ENCODE results near the gene FBXL16.
"Not testable (repeated sequence)": the region's sequence is repeated elsewhere in the genome, so short reads cannot be mapped to it uniquely, and the experiment has no call there.

FBXL16 gene

DNA sequence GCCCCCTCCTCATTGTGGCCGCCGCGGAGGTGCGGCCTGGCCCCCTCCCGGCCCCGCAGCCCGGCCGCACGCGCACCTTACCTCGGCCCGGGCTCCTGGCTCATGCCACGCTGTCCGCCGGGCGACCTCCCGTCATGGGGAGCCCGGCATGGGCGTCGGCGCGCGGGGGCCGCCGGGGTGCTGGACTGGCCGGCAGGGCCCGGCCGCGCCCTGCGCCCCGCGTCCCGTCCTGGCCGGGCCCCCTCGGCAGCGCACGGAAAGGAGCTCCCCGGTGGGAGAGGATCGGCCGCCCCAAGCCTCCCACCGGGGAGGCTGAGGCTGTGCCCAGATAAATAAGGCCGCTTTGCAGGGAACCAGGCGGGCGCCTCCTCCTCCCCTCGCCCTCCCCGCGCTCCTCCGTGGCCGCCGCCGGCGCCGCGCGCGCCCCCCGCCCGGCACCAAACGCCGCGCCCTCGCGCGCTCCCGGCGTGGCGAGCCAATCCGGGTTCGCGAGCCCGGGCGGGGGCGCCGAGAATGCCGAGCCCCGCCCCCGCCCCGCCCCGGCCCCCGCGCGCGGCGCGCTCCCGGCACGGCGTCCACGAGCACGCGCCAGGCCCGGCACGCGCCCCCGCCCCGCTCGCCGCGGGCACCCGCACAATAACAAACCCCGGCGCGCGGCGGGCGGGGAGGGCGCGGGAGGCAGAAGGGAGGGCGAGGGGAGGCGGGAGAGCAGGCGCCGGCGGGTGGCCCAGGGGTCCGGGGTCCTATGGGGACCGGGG lies at the start of gene FBXL16:
TSS of gene FBXL16 (minus strand) at position 371 of the 758 bp plus-strand sequence. CDS start 8,396 bp downstream, outside the sequence.
- DNase-seq = no peak

DNA sequence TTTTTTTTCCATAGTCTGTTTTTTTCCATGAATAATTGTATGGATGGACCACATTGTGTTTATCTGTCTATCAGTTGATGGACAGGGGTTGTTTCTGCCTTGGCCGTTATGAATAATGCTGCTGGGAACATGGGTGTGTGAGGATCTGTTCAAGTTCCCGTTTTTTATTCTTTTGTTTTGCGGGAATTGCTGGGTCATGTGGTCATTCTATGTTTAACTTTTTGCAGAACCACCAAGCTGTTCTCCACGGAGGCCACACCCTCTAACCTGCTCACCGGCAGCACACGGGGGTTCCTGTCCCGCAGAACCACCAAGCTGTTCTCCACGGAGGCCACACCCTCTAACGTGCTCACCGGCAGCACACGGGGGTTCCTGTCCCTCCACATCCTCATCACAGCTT lies 49.1 kb upstream of the FBXL16 start:
- no peak for DNase-seq

- not testable (repeated sequence) for DNase-seq
Measured at GRCh38 chr16:754121-754607, 48.6 kb upstream of the FBXL16 start.

DNA sequence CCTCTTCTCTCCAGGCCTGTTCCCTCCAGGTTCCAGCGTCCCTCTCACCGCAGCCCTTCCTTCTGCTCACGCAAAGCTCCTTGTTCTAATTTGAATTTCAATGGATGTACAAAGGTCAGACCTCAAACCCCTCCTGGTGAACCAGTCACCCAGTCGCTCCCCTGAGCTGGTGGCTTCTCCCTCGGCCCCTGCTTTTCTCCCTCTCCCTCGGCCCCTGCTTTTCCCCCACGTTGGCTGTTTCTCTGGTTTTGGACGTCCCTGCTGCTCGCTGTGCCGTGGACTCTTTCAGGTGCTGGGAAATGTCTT lies 46.4 kb upstream of the FBXL16 start:
- no peak for DNase-seq

DNA sequence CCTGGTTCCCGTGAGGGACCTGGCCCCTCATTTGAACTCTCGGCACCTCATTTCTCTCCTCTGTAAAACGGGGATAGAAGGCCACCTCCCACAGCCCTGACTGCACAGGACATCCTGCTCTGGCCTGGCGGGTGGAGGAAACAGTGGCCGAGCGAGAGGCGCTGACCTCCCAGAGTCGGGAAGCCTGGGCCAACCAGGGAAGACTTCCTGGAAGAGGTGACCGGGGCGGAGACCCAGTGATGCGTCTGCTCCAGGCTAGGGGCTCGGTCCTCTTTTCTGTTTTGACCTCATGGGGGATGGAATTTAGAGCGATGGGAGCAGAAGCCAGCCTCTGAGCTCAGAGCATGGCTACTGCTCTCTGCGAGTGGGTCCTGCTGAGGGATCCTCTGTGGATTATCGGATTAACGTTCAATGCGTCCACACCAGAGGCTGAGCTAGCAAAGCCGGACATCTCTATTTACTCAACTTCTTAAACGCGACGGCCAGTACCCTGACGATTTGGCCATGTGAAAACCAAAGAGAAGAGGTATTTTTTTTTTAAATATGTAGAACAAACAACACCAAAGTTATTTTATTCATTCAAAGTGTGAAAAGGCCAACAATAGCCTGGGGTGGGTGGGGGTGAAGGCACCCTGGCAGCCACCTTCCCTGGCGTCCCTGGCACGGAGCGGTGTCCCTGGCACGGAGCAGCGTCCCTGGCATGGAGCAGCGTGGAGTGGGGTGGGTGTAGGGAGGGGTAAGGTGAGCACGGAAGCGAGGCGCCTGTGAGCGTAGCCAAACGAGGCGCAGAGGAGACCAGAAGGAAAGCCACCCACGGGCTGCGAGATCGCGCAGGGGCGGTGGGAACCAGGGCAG lies 45.8 kb upstream of the FBXL16 start:
- no peak for DNase-seq

- no peak for DNase-seq
Measured at GRCh38 chr16:750485-750884, 44.9 kb upstream of the FBXL16 start.

DNA sequence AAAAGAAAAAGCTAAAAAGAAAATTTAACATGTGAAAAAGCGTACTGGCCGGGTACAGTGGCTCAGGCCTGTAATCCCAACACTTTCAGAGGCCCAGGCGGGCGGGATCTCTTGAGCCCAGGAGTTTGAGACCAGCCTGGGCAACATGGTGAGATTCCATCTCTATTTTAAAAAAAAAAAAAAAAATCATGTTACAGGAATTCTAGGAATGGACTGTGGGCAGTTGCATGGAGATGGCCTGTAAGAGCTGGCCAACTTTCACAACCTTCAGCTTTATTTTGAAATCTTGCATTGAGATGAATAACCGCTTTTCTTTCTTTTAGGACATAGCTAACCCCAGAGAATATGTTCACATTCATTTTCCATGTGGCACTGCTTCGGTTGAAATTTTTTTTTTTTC lies 43.4 kb upstream of the FBXL16 start:
- peak; percentile 80 for DNase-seq

- no peak for DNase-seq
Measured at GRCh38 chr16:747978-748746, 42.6 kb upstream of the FBXL16 start.

- DNase-seq = no peak
Measured at GRCh38 chr16:746637-747036, 41.0 kb upstream of the FBXL16 start.

DNA sequence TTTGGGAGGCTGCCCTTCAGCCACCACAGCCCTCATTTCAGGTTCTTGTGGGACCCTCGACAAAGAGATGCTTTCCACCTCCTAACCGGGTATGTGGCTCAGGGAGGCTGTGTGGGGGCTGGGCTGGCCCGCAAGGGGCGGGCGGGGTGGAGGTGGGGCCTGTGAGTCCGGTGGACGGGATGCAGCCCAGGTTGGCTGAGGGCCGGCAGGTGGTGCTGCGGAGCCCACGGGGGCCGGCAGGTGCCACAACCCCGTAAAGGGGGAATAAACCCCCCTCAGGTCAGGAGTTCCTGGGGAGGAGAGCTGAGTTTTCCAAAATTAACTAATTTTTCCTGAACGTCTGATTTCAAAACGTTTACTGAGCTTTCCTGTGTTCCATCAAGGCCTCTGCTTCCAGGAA lies 40.1 kb upstream of the FBXL16 start:
- DNase-seq = no peak

DNA sequence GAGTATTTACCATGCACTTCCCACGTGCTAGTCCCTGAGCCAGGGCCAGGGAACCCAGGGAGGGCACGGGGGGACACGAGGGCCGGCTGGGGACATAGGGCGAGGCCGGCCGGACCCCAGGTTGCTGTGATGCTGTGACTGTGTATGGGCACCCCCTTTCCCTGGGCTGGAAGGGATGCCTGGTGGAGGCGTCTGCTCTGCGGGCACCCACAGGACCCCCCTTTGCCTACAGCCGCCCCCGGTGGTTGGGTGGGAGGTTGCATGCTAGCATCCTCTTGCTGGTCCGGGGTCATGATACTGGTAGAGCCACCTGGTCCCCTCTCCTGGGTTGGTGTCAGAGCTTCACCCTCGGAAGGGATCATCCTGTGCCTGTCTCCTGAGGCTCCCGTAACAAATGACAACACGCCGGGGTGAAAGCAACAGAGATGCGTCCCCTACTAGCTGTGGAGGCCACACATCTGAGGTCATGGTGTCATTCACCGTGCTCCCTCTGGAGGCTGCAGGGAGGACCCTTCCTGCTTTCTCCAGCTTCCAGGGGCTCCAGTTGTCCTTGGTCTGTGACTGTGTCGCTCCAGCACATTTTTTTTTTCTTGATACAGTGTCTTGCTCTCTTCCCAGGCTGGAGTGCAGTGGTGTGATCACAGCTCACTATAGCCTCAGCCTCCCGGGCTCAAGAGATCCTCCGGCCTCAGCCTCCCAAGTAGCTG lies 38.3 kb upstream of the FBXL16 start:
- no peak for DNase-seq

DNA sequence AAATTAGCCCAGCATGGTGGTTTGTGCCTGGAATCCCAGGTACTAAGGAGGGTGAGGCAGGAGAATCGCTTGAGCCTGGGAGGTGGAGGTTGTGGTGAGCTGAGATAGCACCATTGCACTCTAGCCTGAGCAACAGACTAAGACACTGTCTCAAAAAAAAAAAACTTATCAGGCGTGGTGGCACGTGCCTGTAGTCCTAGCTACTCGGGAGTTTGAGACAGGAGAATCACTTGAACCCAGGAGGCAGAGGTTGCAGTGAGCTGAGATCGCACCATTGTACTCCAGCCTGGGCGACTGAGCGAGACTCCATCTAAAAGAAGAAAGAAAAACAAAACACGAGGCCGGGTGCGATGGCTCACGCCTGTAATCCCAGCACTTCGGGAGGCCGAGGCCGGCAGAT lies 37.3 kb upstream of the FBXL16 start:
- not testable (repeated sequence) for DNase-seq

DNA sequence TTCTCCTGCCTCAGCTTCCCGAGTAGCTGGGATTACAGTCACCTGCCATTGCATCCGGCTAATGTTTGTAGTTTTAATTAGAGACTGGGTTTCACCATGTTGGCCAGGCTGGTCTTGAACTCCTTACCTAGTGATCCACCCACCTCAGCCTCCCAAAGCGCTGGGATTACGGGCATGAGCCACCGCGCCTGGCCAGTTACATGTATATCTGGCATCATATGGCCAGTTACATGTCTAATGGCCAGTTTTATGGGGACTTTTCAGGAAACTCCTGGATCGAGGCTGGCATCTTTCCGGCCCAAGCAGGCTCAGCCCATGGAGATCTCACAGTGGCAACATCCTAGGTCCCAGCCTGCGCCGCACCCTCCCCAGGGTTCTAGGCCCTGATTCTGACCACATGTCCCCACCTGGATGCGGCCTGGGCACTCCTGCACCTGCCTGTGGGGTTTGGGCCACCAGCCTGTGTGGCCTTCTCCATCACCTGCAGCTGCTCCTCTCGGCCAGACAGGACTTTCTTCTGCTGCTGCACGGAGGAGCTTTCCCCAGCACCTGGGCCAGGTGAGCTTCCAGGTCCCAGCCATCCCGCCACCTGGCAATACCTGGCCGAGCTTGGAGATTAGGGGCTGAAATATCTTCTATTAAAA lies 36.5 kb upstream of the FBXL16 start:
- DNase-seq = no peak

DNA sequence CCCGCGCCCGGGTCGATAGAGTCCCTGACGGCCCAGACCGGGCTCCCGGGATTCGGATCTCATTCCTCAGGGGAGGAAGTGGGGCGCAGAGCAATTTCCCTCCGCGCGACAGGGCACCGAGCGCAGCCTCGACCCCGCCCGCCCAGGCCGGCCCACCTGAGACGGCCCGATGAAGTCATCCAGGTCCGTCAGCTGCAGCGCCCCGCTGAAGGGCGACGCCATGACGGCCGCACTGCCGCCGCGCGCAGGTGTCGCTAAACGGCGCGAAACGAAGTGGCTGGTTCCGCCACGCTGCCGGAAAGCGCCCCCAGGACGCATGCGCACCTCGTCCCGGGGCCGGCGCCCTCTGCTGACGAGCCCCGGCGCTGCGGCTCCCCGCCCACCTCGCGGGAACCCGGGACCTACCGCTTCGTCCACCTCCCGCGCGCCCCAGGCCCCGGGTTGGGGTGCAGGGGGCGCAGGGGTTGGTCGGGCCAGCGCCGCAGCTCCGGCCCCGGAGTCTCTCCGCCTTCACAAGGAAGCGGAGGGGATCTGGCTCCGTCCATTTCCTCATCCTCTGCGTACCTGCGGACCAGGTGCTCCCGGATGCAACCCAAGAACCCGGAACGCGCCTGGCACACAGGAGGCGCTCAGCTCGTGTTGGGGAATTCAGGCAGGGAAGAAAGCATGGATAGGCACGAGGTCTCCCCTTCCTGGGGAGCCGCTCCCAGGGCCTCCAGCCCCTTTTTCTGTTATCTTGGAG lies 35.3 kb upstream of the FBXL16 start, which contains the start of gene CIAO3:
TSS of gene CIAO3 (minus strand) at position 234 of the 742 bp plus-strand sequence. CDS start at position 222, 12 bp downstream.
- DNase-seq = peak; percentile 86

DNA sequence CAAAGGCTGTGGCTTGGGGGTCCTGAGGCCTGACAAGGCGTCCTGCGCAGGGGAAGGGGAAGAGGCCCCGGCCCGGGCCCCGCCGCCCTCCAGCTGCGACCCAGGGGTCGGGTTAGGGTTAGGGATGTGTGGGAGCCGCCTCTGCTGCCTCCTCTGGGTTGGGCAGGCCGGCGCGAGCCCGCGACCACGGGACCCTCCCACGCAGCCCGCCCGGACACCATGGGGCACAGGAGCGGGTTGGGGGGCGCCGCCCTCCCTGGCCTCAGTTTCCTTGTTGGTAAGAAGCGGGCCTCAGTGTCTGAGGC lies 34.8 kb upstream of the FBXL16 start:
- no peak for DNase-seq

DNA sequence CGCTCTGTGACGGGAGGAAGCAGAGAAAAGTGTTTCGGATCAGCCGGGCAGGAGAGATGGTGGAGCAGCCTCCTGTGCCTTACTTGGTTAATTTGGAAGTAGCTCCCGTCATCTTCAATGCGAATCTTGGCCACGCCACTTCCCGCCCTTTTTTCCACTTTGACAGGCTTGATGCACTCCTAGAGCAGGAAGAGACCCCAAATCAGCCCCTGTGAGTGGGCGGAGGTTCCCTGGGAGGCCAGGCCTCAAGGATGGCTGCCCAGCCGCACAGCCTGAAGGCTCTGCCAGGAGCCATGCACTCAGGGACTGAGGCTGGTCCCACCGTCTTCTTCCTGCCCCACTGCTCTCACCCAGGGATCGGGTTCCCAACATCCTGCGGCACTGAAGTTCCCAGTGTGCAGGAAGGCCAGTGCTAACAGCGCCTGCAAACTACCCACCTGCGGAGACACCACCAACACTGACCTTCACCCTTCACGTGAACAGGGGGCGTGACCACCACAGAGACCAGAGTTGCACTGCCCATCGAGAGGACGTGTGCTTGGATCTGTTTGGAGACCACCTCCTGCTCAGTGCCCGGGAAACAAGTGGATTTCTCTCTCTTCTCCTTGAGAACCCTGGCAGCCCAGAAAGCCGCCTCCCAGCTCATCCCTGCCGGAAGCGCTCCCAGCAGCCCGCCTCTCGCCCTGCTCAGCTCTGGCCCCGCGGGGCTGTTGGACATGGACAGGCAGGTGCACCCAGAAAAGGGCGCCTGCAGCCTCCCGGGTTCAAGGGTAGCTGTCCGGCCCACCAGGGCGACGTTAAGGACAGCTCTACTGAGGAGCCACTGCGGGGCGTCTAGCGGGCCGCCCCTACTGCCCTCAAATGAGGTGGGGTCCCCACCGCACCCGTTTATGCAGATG lies 34.2 kb upstream of the FBXL16 start:
- no peak for DNase-seq

DNA sequence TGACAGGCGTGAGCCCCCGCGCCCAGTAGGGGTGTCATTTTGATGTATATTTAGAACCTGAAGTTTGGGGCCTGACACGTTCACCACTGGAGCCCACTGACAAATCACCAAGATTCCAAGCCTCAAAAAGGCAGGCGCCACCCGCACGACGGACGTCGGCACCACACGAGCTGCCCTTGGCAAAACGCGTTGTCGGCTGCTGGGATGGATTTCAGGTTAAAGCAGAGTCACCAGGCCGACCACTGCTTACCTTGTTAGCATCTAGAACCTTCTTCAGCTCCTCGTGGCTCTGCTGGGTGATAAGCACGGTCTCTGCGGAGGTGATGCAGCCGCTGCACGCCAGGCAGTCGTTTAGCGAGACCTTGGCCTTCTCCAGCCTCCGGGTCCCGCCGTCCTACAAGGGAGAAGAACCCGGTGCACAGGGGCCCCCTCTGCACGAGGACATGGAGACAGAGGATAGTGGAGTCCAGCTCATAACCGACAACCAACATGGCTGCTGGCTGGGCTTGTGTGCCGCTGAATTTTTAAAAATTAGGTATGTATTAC lies 31.4 kb upstream of the FBXL16 start:
- DNase-seq = no peak

GRCh38 chr16:735982-736453 lies 30.4 kb upstream of the FBXL16 start:
- DNase-seq = no peak

DNA sequence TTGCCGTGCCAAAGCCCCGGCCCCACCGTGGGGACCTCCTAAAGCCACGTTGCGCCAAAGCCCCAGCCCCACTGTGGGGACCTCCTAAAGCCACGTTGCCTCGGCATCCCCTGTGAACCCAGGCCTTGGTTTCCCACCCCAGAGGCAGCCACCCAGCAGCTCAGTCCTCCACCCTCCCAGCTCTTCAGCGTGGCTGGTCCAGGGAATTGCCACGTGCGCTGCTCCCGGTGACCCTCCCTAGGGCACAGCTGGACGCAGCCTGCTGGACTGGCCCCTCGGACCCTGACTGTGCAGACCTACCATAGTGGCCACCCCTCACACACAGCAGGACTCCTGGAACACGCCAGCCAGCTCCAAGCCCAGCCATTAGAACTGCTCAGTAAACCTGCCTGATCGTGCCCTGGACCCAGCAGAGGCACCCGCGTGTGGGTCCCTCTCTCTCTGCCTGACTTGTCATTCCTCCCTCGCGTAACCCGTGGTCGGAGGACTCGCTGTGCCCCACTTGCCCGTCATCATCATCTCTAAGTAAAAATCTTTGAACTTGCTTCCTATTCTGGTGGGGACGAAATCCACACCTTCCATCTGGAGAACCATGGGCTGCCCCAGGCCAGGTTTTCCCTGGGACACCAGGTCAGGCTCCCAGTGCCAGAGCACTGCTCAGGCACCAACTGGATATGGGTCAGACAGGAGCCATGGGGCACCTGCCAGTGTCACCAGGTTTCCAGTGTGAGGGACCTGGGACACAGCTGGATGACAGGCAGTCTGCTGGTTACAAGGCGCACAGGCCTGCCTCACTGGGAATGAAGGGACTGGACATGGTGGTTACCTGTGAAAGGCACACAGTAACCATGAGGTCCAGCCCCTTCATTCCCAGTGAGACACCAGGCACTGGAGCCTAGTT lies 29.6 kb upstream of the FBXL16 start:
- no peak for DNase-seq

Data from fibroblast of upper back skin (primary cell).